ENCODE results near the gene KRTCAP3. TPM values are rescaled to one million over a fixed set of nuclear protein-coding genes. Genes with fewer than 3 reads are reported as not detected.

Gene KRTCAP3
- total and polyA plus RNA-seq, 8 donors: 12.0 to 45.6 (median 15.8) TPM

Other genes starting within 250 kb of the KRTCAP3 start
- 100 to 1,000 TPM in 1 of 2 donors, 10 to 100 TPM in 1; 87.5 to 102 TPM for gene ATRAID, start 230.3 kb upstream of the KRTCAP3 start, total RNA-seq
- gene ATRAID, start 230.3 kb upstream of the KRTCAP3 start, polyA plus RNA-seq (ENCODE audit: insufficient read length in 6 of 6): 100 to 1,000 TPM; 126 to 141 (median 130) TPM
- gene SLC5A6, start 230.1 kb upstream of the KRTCAP3 start, total RNA-seq: 10 to 100 TPM; 27.3 to 43.7 TPM
- gene SLC5A6, start 230.1 kb upstream of the KRTCAP3 start, polyA plus RNA-seq (ENCODE audit: insufficient read length in 6 of 6): 10 to 100 TPM; 24.1 to 47.2 (median 31.7) TPM
- 10 to 100 TPM; 31.1 to 51.2 TPM for gene CAD, start 225.0 kb upstream of the KRTCAP3 start, total RNA-seq
- gene CAD, start 225.0 kb upstream of the KRTCAP3 start, polyA plus RNA-seq (ENCODE audit: insufficient read length in 6 of 6): 10 to 100 TPM; 39.0 to 52.8 (median 44.9) TPM
- gene SLC30A3, start 179.3 kb upstream of the KRTCAP3 start, total RNA-seq: under 1 TPM; 0.39 to 0.64 TPM
- under 1 TPM; 0.26 to 0.69 (median 0.48) TPM for gene SLC30A3, start 179.3 kb upstream of the KRTCAP3 start, polyA plus RNA-seq (ENCODE audit: insufficient read length in 6 of 6)
- gene DNAJC5G, start 166.9 kb upstream of the KRTCAP3 start, total RNA-seq: not detected
- under 1 TPM; 0.19 to 0.41 (median 0.30) TPM for gene DNAJC5G, start 166.9 kb upstream of the KRTCAP3 start, polyA plus RNA-seq (ENCODE audit: insufficient read length in 6 of 6)
- under 1 TPM in 1 of 2 donors, not detected in 1; 0.17 TPM for gene TRIM54, start 160.0 kb upstream of the KRTCAP3 start, total RNA-seq
- under 1 TPM in 5 of 6 donors, not detected in 1; 0.07 to 0.14 (median 0.09) TPM for gene TRIM54, start 160.0 kb upstream of the KRTCAP3 start, polyA plus RNA-seq (ENCODE audit: insufficient read length in 6 of 6)
- 1 to 10 TPM; 1.5 to 2.6 TPM for gene UCN, start 133.9 kb upstream of the KRTCAP3 start, total RNA-seq
- 1 to 10 TPM; 1.3 to 2.4 (median 1.8) TPM for gene UCN, start 133.9 kb upstream of the KRTCAP3 start, polyA plus RNA-seq (ENCODE audit: insufficient read length in 6 of 6)
- 100 to 1,000 TPM in 1 of 2 donors, 10 to 100 TPM in 1; 96.4 to 103 TPM for gene MPV17, start 119.3 kb upstream of the KRTCAP3 start, total RNA-seq
- 100 to 1,000 TPM in 1 of 6 donors, 10 to 100 TPM in 5; 91.6 to 106 (median 99.0) TPM for gene MPV17, start 119.3 kb upstream of the KRTCAP3 start, polyA plus RNA-seq (ENCODE audit: insufficient read length in 6 of 6)
- gene GTF3C2, start 85.6 kb upstream of the KRTCAP3 start, total RNA-seq: 10 to 100 TPM; 45.2 to 54.5 TPM
- 10 to 100 TPM; 63.3 to 71.7 (median 68.1) TPM for gene GTF3C2, start 85.6 kb upstream of the KRTCAP3 start, polyA plus RNA-seq (ENCODE audit: insufficient read length in 6 of 6)
- 10 to 100 TPM; 30.7 to 36.9 TPM for gene EIF2B4, start 72.0 kb upstream of the KRTCAP3 start, total RNA-seq
- gene EIF2B4, start 72.0 kb upstream of the KRTCAP3 start, polyA plus RNA-seq (ENCODE audit: insufficient read length in 6 of 6): 10 to 100 TPM; 50.3 to 61.4 (median 53.4) TPM
- 100 to 1,000 TPM in 1 of 2 donors, 10 to 100 TPM in 1; 91.0 to 121 TPM for gene SNX17, start 71.8 kb upstream of the KRTCAP3 start, total RNA-seq
- gene SNX17, start 71.8 kb upstream of the KRTCAP3 start, polyA plus RNA-seq (ENCODE audit: insufficient read length in 6 of 6): 100 to 1,000 TPM in 3 of 6 donors, 10 to 100 TPM in 3; 93.1 to 113 (median 102) TPM
- 10 to 100 TPM; 16.4 to 17.2 TPM for gene ZNF513, start 61.6 kb upstream of the KRTCAP3 start, total RNA-seq
- gene ZNF513, start 61.6 kb upstream of the KRTCAP3 start, polyA plus RNA-seq (ENCODE audit: insufficient read length in 6 of 6): 10 to 100 TPM; 12.8 to 18.8 (median 15.8) TPM
- 10 to 100 TPM; 55.5 to 66.5 TPM for gene PPM1G, start 32.8 kb upstream of the KRTCAP3 start, total RNA-seq
- gene PPM1G, start 32.8 kb upstream of the KRTCAP3 start, polyA plus RNA-seq (ENCODE audit: insufficient read length in 6 of 6): 10 to 100 TPM; 72.1 to 88.0 (median 81.1) TPM
- 10 to 100 TPM; 81.6 to 85.4 TPM for gene NRBP1, start 13.8 kb upstream of the KRTCAP3 start, total RNA-seq
- gene NRBP1, start 13.8 kb upstream of the KRTCAP3 start, polyA plus RNA-seq (ENCODE audit: insufficient read length in 6 of 6): 100 to 1,000 TPM; 119 to 137 (median 123) TPM
- 10 to 100 TPM; 21.0 to 23.8 TPM for gene IFT172, start 47.4 kb downstream of the KRTCAP3 start, total RNA-seq
- gene IFT172, start 47.4 kb downstream of the KRTCAP3 start, polyA plus RNA-seq (ENCODE audit: insufficient read length in 6 of 6): 10 to 100 TPM; 42.8 to 65.3 (median 55.6) TPM
- gene FNDC4, start 52.8 kb downstream of the KRTCAP3 start, total RNA-seq: 1 to 10 TPM; 4.4 to 8.0 TPM
- gene FNDC4, start 52.8 kb downstream of the KRTCAP3 start, polyA plus RNA-seq (ENCODE audit: insufficient read length in 6 of 6): 10 to 100 TPM; 12.3 to 16.6 (median 14.0) TPM
- under 1 TPM in 1 of 2 donors, not detected in 1; 0.37 TPM for gene GCKR, start 54.5 kb downstream of the KRTCAP3 start, total RNA-seq
- gene GCKR, start 54.5 kb downstream of the KRTCAP3 start, polyA plus RNA-seq (ENCODE audit: insufficient read length in 6 of 6): 1 to 10 TPM in 4 of 6 donors, under 1 TPM in 2; 0.57 to 1.8 (median 1.3) TPM
- 10 to 100 TPM; 29.3 to 29.6 TPM for gene ZNF512, start 140.7 kb downstream of the KRTCAP3 start, total RNA-seq
- 10 to 100 TPM; 78.8 to 93.5 (median 84.5) TPM for gene ZNF512, start 140.7 kb downstream of the KRTCAP3 start, polyA plus RNA-seq (ENCODE audit: insufficient read length in 6 of 6)
- 1 to 10 TPM; 2.9 to 3.0 TPM for gene CCDC121, start 186.6 kb downstream of the KRTCAP3 start, total RNA-seq
- gene CCDC121, start 186.6 kb downstream of the KRTCAP3 start, polyA plus RNA-seq (ENCODE audit: insufficient read length in 6 of 6): 10 to 100 TPM; 11.7 to 13.2 (median 13.1) TPM
- 10 to 100 TPM; 24.2 to 25.0 TPM for gene GPN1, start 186.7 kb downstream of the KRTCAP3 start, total RNA-seq
- 10 to 100 TPM; 53.0 to 61.7 (median 54.8) TPM for gene GPN1, start 186.7 kb downstream of the KRTCAP3 start, polyA plus RNA-seq (ENCODE audit: insufficient read length in 6 of 6)
- gene SUPT7L, start 221.2 kb downstream of the KRTCAP3 start, total RNA-seq: 10 to 100 TPM; 30.8 to 32.2 TPM
- 10 to 100 TPM; 51.6 to 62.5 (median 58.1) TPM for gene SUPT7L, start 221.2 kb downstream of the KRTCAP3 start, polyA plus RNA-seq (ENCODE audit: insufficient read length in 6 of 6)
- 10 to 100 TPM; 18.5 to 20.3 TPM for gene SLC4A1AP, start 221.5 kb downstream of the KRTCAP3 start, total RNA-seq
- gene SLC4A1AP, start 221.5 kb downstream of the KRTCAP3 start, polyA plus RNA-seq (ENCODE audit: insufficient read length in 6 of 6): 10 to 100 TPM; 32.3 to 40.1 (median 33.3) TPM

Data from left lung (tissue), 8 donors.